Measurements from ENCODE around the gene SH3PXD2B. TPM values are rescaled to one million over a fixed set of nuclear protein-coding genes. Genes with fewer than 3 reads are reported as not detected.

The SH3PXD2B gene
- total RNA-seq, 1 experiment from 2014 or later, result 64.1 TPM

GRCh38 chr5:172502410-172502809 lies 48.1 kb upstream of the SH3PXD2B start:
- DNase-seq (ENCODE audit: low spot score) (no peak), ATAC-seq (no peak)
- ChIA-PET CTCF (no interaction called here), POLR2A (no interaction called here)
- Mint-ChIP-seq H3K4me1 (peaks cover 2% of the 10 kb centered on the region; the same call in 1 of the 2 replicates), H3K36me3 (no peaks in the 10 kb centered on the region), H3K27me3 (ENCODE audit: low read depth) (peaks cover 12% of the 10 kb centered on the region), H3K4me3 (no peak overlapping the region), H3K27ac (no peak overlapping the region), H3K9me3 (no peaks in the 10 kb centered on the region)
- TF ChIP-seq ZNF138 (CRISPR knock-in tag; conservative IDR thresholded peaks at IDR 0.05) (no peak), ATF6 (CRISPR knock-in tag; IDR thresholded peaks at IDR 0.05) (no peak), ZNF671 (CRISPR knock-in tag; IDR thresholded peaks at IDR 0.05) (no peak), ZNF423 (CRISPR knock-in tag; IDR thresholded peaks at IDR 0.05) (no peak), SMAD3 (CRISPR knock-in tag; IDR thresholded peaks at IDR 0.05; ENCODE audit: borderline replicate concordance) (no peak)
- TF ChIP-seq, protein P1, sequence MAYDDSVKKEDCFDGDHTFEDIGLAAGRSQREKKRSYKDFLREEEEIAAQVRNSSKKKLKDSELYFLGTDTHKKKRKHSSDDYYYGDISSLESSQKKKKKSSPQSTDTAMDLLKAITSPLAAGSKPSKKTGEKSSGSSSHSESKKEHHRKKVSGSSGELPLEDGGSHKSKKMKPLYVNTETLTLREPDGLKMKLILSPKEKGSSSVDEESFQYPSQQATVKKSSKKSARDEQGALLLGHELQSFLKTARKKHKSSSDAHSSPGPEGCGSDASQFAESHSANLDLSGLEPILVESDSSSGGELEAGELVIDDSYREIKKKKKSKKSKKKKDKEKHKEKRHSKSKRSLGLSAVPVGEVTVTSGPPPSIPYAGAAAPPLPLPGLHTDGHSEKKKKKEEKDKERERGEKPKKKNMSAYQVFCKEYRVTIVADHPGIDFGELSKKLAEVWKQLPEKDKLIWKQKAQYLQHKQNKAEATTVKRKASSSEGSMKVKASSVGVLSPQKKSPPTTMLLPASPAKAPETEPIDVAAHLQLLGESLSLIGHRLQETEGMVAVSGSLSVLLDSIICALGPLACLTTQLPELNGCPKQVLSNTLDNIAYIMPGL (CRISPR knock-in tag; IDR thresholded peaks at IDR 0.05), result no peak

DNA sequence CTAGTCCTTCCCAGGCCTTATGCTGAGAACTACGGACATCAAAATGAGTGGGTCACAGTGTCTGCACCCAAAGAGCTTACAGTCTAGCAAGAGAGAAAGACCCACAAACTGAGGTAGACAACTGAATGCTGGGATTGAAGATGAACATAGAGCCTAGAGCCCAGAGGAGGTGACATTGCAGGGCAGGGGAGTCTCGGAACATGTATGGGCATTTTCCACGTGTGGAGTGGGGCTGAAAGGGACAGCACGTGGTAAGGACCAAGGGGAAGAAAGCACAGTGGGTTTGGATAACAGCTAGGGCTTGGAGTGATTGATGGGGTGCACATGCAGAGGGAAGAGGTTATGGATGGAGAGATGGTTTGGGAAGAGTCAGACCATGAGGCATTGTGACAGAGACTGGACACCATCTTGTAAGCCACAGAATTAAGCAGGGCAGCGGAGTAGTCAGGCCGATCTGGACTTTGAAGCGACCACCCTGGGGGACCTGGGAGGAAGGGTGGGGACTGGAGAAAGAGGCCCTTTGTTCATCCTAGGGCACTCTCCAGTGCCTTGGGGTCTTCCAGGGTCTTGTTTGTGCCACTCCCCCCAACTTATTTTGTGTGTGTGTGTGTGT lies 47.5 kb upstream of the SH3PXD2B start:
- Mint-ChIP-seq H3K27me3 (ENCODE audit: low read depth) (peaks cover 12% of the 10 kb centered on the region), H3K27ac (no peak overlapping the region), H3K4me3 (no peak overlapping the region), H3K4me1 (peaks cover 2% of the 10 kb centered on the region; the same call in 1 of the 2 replicates), H3K9me3 (no peaks in the 10 kb centered on the region), H3K36me3 (no peaks in the 10 kb centered on the region)
- ChIA-PET POLR2A (no interaction called here), CTCF (no interaction called here)
- no peak for DNase-seq (ENCODE audit: low spot score)
- ATAC-seq, result no peak
- no peak for TF ChIP-seq ZNF396 (CRISPR knock-in tag; IDR thresholded peaks at IDR 0.05; ENCODE audit: borderline replicate concordance)
- TF ChIP-seq TCF7 (CRISPR knock-in tag; IDR thresholded peaks at IDR 0.05; ENCODE audit: low read depth), result no peak
- no peak for TF ChIP-seq AR (CRISPR knock-in tag; IDR thresholded peaks at IDR 0.05)
- no peak for TF ChIP-seq JAZF1 (CRISPR knock-in tag; IDR thresholded peaks at IDR 0.05)
- no peak for TF ChIP-seq ZNF671 (CRISPR knock-in tag; IDR thresholded peaks at IDR 0.05)
- no peak for TF ChIP-seq KAT7 (CRISPR knock-in tag; IDR thresholded peaks at IDR 0.05; ENCODE audit: borderline replicate concordance)
- TF ChIP-seq AFF4 (CRISPR knock-in tag; IDR thresholded peaks at IDR 0.05; ENCODE audit: borderline replicate concordance), result no peak
- TF ChIP-seq RELA (CRISPR knock-in tag; IDR thresholded peaks at IDR 0.05; ENCODE audit: borderline replicate concordance), result no peak
- no peak for TF ChIP-seq ZNF423 (CRISPR knock-in tag; IDR thresholded peaks at IDR 0.05)
- no peak for TF ChIP-seq TP53 (CRISPR knock-in tag; IDR thresholded peaks at IDR 0.05)
- TF ChIP-seq CTCF (IDR thresholded peaks at IDR 0.05), result no peak
